GM10266 (cell line): Measurements from ENCODE around the gene ORC1.

Experiments used
- DNase-seq: peaks from one replicate; pipeline ENCODE4 v3.0.0; 2012; ENCODE audit errors: extremely low spot score
- TF ChIP-seq, protein P1 (sequence below): IDR thresholded peaks from 2 replicates; pipeline ENCODE4 v1.5.1; 2012; ENCODE audit warnings: mild to moderate bottlenecking, low read depth; ENCODE audit not compliant: control insufficient read depth, insufficient read depth; ENCODE audit errors: missing control alignments

The ORC1 gene

DNA sequence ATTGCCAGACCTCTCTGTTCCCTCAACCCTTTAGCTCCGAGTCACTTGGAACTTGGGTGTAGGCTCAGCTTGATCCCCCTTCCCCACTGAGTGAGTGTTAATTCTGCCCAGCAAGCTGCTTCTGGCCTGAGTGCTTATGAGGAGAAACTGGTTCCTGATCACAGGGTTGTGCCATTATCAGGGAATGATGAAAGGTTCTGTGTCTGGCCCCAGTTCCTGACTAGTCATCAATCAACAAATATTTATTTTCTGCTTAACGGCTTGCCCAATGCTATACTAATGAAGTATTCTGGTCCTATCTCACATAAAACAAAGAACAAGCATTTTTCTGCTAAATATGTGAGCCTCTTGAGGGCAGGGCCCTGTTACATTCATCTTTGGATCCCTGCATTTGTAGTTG is 59.0 kb downstream of the ORC1 start:
- no peak for DNase-seq
- TF ChIP-seq, protein P1, sequence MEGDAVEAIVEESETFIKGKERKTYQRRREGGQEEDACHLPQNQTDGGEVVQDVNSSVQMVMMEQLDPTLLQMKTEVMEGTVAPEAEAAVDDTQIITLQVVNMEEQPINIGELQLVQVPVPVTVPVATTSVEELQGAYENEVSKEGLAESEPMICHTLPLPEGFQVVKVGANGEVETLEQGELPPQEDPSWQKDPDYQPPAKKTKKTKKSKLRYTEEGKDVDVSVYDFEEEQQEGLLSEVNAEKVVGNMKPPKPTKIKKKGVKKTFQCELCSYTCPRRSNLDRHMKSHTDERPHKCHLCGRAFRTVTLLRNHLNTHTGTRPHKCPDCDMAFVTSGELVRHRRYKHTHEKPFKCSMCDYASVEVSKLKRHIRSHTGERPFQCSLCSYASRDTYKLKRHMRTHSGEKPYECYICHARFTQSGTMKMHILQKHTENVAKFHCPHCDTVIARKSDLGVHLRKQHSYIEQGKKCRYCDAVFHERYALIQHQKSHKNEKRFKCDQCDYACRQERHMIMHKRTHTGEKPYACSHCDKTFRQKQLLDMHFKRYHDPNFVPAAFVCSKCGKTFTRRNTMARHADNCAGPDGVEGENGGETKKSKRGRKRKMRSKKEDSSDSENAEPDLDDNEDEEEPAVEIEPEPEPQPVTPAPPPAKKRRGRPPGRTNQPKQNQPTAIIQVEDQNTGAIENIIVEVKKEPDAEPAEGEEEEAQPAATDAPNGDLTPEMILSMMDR, result no peak

DNA sequence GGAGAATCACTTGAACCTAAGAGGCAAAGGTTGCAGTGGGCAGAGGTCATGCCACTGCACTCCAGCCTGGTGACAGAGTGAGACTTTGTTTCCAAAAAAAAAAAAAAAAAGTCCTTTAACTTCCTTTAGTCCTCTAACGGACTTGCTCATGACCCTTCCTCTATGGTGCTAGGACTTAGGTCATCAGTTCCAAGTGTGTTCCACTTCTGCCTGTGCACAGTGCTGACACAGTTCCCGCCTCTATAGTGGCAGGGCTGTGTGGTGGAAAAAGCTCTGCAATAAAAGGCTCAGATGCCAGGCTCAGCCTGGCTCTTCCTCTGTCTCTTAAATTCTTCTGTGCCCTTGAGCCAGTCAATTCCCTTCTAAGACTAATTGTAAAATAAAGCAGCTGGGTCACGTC is 60.2 kb downstream of the ORC1 start:
- DNase-seq, result no peak
- TF ChIP-seq, protein P1, result no peak

DNA sequence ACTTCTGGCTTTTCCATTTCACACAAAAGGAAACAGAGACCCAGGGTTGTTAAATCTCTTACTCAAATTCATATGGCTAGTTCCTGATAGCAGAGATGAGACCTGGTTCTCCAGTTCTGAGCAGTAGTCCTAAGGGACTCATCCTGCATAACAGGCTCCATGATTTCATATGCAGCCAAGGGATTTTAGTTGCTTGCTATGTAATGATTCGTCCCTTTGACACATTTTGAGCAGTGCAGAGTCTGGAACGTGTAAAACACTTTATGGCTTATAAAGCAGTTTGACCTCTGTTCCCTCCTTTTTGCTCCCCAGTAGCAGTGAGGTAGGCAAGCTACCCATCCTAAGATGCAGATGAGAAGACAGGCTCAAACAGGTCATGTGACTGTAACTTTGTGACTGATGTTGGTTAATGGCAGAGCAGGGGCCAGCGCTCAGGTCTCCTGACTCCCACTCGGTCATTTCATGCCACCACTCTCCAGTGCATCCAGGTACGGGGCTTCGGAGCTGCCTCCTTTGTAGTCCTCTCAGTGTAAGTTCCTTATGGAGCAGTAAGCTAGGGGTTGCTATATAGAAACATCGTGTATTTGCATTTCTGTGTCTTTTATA is 62.5 kb downstream of the ORC1 start:
- DNase-seq, result no peak
- TF ChIP-seq, protein P1, result no peak

DNA sequence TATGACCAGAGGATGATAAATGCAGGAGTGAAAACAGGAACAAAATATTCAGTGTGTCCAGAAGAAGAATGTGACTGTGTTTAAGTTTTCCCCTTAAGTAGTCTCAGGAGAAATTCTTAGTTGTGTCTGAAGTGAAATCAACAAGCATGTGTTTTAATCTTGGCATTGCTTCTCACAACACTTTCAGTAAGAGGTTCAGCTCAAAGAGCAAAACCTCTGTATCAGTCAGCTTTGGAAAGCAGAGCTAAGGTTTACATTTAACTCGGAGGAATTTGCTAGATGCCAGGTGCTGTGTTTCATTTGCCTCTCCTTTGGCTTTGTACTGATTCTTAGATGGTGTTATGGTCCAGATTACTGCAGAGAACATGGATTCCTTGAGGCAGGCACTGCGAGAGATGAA is 66.8 kb downstream of the ORC1 start:
- DNase-seq, result no peak

DNA sequence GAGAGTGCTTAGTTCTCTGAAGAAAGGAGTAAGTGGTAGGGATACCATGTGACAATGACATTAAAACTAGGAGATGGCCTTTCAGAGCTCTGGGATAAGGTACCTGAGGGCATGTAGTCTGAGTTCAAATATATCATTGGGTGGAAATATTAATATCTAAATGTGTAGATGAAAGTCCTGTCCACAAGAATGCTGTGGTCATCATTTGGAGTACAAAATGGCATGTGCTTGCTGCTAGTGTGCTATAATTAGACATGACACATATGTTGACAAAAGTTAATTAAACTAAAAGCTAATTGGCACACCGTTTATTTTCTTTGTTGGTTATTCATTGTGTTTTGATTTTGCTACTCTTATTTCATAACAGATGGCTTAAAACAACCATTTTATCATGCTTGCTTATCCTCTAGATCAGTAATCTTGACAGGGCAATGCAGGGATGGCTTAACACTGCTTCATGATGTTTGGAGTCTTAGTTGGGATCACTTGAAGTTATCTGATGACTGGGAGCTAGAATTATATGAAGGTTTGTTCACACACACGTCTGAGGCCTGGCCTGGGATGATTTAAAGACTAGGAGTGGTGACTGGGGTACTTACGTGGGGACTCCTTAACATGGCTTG is 69.2 kb downstream of the ORC1 start:
- no peak for DNase-seq
- TF ChIP-seq, protein P1, result no peak

More for the DNA sequence above, 66.8 kb downstream of the ORC1 start:
- TF ChIP-seq, protein P1, result no peak

DNA sequence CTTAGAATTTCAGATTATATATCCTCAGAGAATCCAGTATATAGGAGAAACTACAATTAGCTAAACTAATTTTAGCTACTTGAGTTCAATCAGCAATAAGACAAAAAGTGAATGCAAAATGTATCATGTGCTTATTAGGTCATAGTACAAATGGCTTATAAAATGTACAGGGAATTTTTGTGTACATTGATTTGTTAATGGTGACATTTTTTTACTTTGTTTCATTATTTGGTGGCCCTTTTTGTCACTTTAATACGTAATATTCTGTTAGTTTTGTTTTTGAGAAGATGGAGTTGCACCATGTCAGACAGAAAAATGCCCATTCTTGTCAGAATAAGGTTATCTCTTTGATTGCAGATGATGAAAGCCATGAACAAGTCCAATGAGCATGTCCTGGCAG is 71.8 kb downstream of the ORC1 start:
- no peak for DNase-seq
- TF ChIP-seq, protein P1, result no peak

DNA sequence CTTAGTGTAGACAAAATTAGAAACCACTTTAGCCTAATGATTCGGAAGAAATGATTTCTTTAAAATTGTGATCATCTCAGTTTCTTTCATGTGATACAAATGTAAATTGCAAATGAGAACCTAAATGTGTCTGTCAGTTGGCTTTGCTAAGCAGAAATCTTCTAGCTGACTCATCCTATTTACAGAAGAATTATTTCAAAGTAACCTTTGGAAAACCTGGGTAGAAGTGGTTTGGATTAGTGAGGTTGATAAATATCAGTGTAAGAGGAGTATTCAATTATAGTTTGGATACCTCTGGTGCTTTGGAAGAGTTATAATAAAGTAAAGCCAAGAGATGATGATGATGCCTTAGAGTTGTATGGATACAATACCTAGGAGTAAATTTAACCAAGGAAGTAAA is 75.6 kb downstream of the ORC1 start:
- no peak for DNase-seq
- TF ChIP-seq, protein P1, result no peak
